Measurements from ENCODE around the gene MRPL52. TPM values are rescaled to one million over a fixed set of nuclear protein-coding genes. Genes with fewer than 3 reads are reported as not detected.

The MRPL52 gene
- total and polyA plus RNA-seq, 11 donors: 80.4 to 185 (median 107) TPM

DNA sequence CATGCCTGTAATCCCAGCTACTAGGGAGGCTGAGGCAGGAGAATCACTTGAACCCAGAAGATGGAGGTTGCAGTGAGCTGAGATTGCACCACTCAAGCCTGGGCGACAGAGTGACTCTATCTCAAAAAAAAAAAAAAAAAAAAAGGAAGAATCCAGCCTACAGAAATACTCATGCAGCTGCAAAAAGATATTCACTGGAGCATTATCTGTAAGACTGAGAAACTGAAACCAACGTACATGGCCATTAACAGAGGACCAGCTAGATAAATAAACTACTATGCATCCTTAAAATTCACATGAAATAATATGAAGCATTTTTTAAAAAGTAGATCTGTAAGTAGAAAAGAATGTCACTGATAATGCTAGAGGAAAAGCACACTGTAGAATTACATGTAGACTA is 18.0 kb upstream of the MRPL52 start:
- no peak for ATAC-seq
- DNase-seq: no peak
- H3K4me3 ChIP-seq: peak overlapping the region in 1 of 12 donors; percentile 38
- no peaks in the 10 kb centered on the region for H3K9me3 ChIP-seq
- no peaks in the 10 kb centered on the region for H3K27me3 ChIP-seq
- 33 to 61% (median 57%) methylated on average over 2 of the region's 2 CpGs for WGBS, 4 donors
- H3K27ac ChIP-seq: peak overlapping the region in 1 of 12 donors; percentile 69
- H3K4me1 ChIP-seq: peaks cover 0 to 36% (median 0%) of the 10 kb centered on the region in 12 donors
- TF ChIP-seq POLR2A (IDR thresholded peaks at IDR 0.05): no peak
- TF ChIP-seq, protein P1, sequence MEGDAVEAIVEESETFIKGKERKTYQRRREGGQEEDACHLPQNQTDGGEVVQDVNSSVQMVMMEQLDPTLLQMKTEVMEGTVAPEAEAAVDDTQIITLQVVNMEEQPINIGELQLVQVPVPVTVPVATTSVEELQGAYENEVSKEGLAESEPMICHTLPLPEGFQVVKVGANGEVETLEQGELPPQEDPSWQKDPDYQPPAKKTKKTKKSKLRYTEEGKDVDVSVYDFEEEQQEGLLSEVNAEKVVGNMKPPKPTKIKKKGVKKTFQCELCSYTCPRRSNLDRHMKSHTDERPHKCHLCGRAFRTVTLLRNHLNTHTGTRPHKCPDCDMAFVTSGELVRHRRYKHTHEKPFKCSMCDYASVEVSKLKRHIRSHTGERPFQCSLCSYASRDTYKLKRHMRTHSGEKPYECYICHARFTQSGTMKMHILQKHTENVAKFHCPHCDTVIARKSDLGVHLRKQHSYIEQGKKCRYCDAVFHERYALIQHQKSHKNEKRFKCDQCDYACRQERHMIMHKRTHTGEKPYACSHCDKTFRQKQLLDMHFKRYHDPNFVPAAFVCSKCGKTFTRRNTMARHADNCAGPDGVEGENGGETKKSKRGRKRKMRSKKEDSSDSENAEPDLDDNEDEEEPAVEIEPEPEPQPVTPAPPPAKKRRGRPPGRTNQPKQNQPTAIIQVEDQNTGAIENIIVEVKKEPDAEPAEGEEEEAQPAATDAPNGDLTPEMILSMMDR (IDR thresholded peaks at IDR 0.05): no peak
- intact Hi-C loops (cut with DNase I): loop anchor here in 3 of 10 donors (10.0 kb wide), 2 partner anchors 157 to 257 kb away; no protein-coding TSS in a partner anchor
- no peaks in the 10 kb centered on the region for H3K36me3 ChIP-seq

DNA sequence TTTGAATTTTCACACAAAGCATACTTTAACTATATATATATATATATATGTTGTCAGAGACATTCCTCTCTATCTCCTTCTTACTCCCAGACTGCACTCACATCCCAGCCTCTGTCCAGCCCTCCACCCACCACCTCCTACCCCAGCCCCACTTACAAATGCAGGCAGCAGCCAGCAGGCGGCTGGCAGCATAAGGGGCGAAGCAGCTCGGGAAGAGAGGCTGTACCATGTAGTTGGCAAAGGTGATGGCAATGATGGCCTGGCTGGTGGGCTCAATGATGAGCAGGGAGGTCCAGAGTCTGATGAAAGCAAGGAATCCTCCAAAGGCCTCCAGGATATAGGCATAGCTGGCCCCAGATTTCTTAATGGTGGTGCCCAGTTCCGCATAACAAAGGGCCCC is 16.9 kb upstream of the MRPL52 start:
- Histone ChIP-seq H3K4me3 (peak overlapping the region in 1 of 12 donors; percentile 38), H3K9me3 (no peaks in the 10 kb centered on the region), H3K27me3 (no peaks in the 10 kb centered on the region), H3K4me1 (peaks cover 0 to 44% (median under 1%) of the 10 kb centered on the region in 12 donors), H3K36me3 (no peaks in the 10 kb centered on the region), H3K27ac (peak overlapping the region in 1 of 12 donors; percentile 69)
- ATAC-seq (no peak), DNase-seq (no peak)
- 79 to 94% (median 88%) methylated on average over 4 of the region's 4 CpGs for WGBS, 4 donors
- intact Hi-C loops (cut with DNase I): loop anchor here in 3 of 10 donors (10.0 kb wide), 2 partner anchors 158 to 258 kb away; no protein-coding TSS in a partner anchor
- no peak for TF ChIP-seq POLR2A (IDR thresholded peaks at IDR 0.05)
- TF ChIP-seq, protein P1 (IDR thresholded peaks at IDR 0.05): no peak

DNA sequence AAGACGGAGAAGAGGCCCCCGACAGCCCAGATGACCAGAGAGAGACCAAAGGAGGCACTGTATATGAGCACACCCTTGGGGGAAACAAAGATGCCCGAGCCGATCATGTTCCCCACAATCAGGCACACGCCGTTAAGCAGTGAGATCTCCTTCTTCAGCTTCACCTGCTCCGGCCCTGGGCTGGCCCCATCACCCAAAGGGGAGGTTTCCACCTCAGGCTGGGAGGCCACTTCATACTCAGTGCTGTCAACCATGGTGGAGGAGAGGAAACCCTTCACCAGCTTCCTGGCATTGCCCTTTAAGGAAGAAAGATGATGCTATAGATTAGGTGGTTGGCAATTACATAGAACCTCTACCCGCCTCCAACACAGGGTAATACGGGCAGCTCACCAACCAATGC is 16.5 kb upstream of the MRPL52 start:
- 76 to 90% (median 82%) methylated on average over 9 of the region's 9 CpGs for WGBS, 4 donors
- Histone ChIP-seq H3K27ac (no peak overlapping the region), H3K4me1 (peaks cover 0 to 42% (median 4%) of the 10 kb centered on the region in 12 donors), H3K36me3 (no peaks in the 10 kb centered on the region), H3K9me3 (no peaks in the 10 kb centered on the region), H3K27me3 (no peaks in the 10 kb centered on the region), H3K4me3 (peak overlapping the region in 1 of 12 donors; percentile 38)
- intact Hi-C loops (cut with DNase I): loop anchor here in 3 of 10 donors (10.0 kb wide), 2 partner anchors 158 to 258 kb away; no protein-coding TSS in a partner anchor
- TF ChIP-seq, protein P1 (IDR thresholded peaks at IDR 0.05): no peak
- no peak for TF ChIP-seq POLR2A (IDR thresholded peaks at IDR 0.05)
- DNase-seq: no peak
- ATAC-seq: no peak

- H3K4me3 ChIP-seq: peak overlapping the region in 4 of 12 donors; percentile 23 to 57 (median 34)
- WGBS, 4 donors: 84 to 91% (median 86%) methylated on average over 7 of the region's 7 CpGs
- ATAC-seq: no peak
Measured at GRCh38 chr14:22814373-22814772, 15.3 kb upstream of the MRPL52 start.

More at GRCh38 chr14:22814373-22814772, 15.3 kb upstream of the MRPL52 start:
- intact Hi-C loops (cut with DNase I): loop anchor here in 3 of 10 donors (10.0 kb wide), 2 partner anchors 160 to 260 kb away; no protein-coding TSS in a partner anchor
- Histone ChIP-seq H3K9me3 (no peaks in the 10 kb centered on the region), H3K27ac (peak overlapping the region in 1 of 12 donors; percentile 91), H3K36me3 (no peaks in the 10 kb centered on the region), H3K4me1 (peaks cover 0 to 45% (median 8%) of the 10 kb centered on the region in 12 donors), H3K27me3 (no peaks in the 10 kb centered on the region)
- no peak for DNase-seq
- TF ChIP-seq, protein P1 (IDR thresholded peaks at IDR 0.05): no peak
- no peak for TF ChIP-seq POLR2A (IDR thresholded peaks at IDR 0.05)

All from heart left ventricle (tissue), 16 donors.